Measurements from ENCODE around the gene ATOH7. TPM values are rescaled to one million over a fixed set of nuclear protein-coding genes. Genes with fewer than 3 reads are reported as not detected.

The ATOH7 gene
- total RNA-seq, 1 donor from 2014 or later: 0.23 TPM

GRCh38 chr10:68212721-68213352 is 19.1 kb downstream of the ATOH7 start:
- no peak for DNase-seq (ENCODE audit: low spot score)

DNA sequence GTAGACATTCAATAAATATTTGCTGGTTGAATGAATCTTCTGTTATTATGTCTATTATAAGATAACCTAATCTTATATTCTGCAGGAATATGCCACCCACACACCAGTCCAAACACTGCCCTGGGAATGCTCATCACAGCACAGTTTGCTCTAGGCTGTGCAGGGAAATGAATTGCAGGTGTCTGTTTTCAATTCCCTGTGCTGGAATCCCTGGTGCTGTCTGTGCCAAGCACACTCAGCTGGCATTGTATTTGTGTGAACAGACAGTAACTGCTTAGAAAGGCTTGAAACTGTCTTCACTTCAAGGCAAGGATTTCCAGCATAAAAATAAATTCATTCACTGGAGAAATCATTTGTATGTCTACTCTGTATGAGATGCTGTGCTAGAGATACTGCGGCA is 20.2 kb downstream of the ATOH7 start:
- Mint-ChIP-seq H3K4me3 (ENCODE audit: unreplicated experiment) (no peak overlapping the region), H3K9me3 (ENCODE audit: unreplicated experiment) (no peaks in the 10 kb centered on the region), H3K27ac (ENCODE audit: unreplicated experiment) (no peak overlapping the region), H3K36me3 (ENCODE audit: low read depth, unreplicated experiment) (no peaks in the 10 kb centered on the region), H3K4me1 (ENCODE audit: unreplicated experiment) (peaks cover 17% of the 10 kb centered on the region), H3K27me3 (ENCODE audit: unreplicated experiment) (no peaks in the 10 kb centered on the region)
- no peak for DNase-seq (ENCODE audit: low spot score)
- TF ChIP-seq, protein P1, sequence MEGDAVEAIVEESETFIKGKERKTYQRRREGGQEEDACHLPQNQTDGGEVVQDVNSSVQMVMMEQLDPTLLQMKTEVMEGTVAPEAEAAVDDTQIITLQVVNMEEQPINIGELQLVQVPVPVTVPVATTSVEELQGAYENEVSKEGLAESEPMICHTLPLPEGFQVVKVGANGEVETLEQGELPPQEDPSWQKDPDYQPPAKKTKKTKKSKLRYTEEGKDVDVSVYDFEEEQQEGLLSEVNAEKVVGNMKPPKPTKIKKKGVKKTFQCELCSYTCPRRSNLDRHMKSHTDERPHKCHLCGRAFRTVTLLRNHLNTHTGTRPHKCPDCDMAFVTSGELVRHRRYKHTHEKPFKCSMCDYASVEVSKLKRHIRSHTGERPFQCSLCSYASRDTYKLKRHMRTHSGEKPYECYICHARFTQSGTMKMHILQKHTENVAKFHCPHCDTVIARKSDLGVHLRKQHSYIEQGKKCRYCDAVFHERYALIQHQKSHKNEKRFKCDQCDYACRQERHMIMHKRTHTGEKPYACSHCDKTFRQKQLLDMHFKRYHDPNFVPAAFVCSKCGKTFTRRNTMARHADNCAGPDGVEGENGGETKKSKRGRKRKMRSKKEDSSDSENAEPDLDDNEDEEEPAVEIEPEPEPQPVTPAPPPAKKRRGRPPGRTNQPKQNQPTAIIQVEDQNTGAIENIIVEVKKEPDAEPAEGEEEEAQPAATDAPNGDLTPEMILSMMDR (IDR thresholded peaks at IDR 0.05; ENCODE audit: unreplicated experiment): no peak

More at GRCh38 chr10:68212721-68213352, 19.1 kb downstream of the ATOH7 start:
- peaks cover 17% of the 10 kb centered on the region for H3K4me1 Mint-ChIP-seq (ENCODE audit: unreplicated experiment)
- H3K36me3 Mint-ChIP-seq (ENCODE audit: low read depth, unreplicated experiment): no peaks in the 10 kb centered on the region
- no peak overlapping the region for H3K4me3 Mint-ChIP-seq (ENCODE audit: unreplicated experiment)
- no peak overlapping the region for H3K27ac Mint-ChIP-seq (ENCODE audit: unreplicated experiment)
- TF ChIP-seq, protein P1 (IDR thresholded peaks at IDR 0.05; ENCODE audit: unreplicated experiment): peak; percentile 80
- no peaks in the 10 kb centered on the region for H3K9me3 Mint-ChIP-seq (ENCODE audit: unreplicated experiment)
- H3K27me3 Mint-ChIP-seq (ENCODE audit: unreplicated experiment): no peaks in the 10 kb centered on the region

DNA sequence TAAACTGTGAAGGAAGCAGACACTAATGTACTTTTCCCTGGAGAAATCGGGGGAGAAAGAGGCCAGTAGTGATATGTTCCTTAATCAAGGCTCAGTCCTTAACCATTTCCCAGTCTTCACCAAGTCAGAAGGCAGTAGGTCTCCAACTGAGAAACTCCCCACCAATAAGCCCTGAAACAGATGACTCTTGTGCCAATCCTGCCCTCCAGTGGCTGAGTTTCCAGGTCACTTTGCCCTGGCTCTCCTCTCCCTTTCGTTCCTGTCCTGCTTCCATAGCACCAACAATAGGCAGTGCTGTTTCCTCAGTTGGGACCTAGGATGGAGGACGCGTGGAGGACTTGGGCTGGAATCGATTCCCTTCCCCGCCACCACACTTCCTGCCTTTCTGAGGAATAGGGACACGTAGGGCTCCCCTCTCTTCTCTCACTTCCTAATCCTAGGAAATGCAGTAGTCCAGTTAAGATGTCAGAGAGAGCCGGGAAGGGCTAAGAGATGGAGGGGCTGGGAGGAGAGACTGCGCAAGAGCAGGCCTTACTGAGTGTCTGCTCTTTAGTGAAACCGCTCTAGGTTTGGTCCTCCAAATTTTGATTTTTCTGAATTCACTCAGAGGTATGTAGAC is 23.4 kb downstream of the ATOH7 start:
- Mint-ChIP-seq H3K27me3 (ENCODE audit: unreplicated experiment) (peaks cover 3% of the 10 kb centered on the region), H3K4me3 (ENCODE audit: unreplicated experiment) (no peak overlapping the region), H3K4me1 (ENCODE audit: unreplicated experiment) (peaks cover 17% of the 10 kb centered on the region), H3K27ac (ENCODE audit: unreplicated experiment) (no peak overlapping the region), H3K9me3 (ENCODE audit: unreplicated experiment) (no peaks in the 10 kb centered on the region), H3K36me3 (ENCODE audit: low read depth, unreplicated experiment) (no peaks in the 10 kb centered on the region)
- peak; percentile 77 for DNase-seq (ENCODE audit: low spot score)
- TF ChIP-seq, protein P1 (IDR thresholded peaks at IDR 0.05; ENCODE audit: unreplicated experiment): peak; percentile 41

- H3K4me3 Mint-ChIP-seq (ENCODE audit: unreplicated experiment): no peak overlapping the region
These were observed 29.0 kb downstream of the ATOH7 start for GRCh38 chr10:68202960-68203353.

More at GRCh38 chr10:68202960-68203353, 29.0 kb downstream of the ATOH7 start:
- Mint-ChIP-seq H3K4me1 (ENCODE audit: unreplicated experiment) (no peaks in the 10 kb centered on the region), H3K27ac (ENCODE audit: unreplicated experiment) (no peak overlapping the region), H3K9me3 (ENCODE audit: unreplicated experiment) (no peaks in the 10 kb centered on the region), H3K36me3 (ENCODE audit: low read depth, unreplicated experiment) (no peaks in the 10 kb centered on the region), H3K27me3 (ENCODE audit: unreplicated experiment) (peaks cover 3% of the 10 kb centered on the region)
- DNase-seq (ENCODE audit: low spot score): no peak
- TF ChIP-seq, protein P1 (IDR thresholded peaks at IDR 0.05; ENCODE audit: unreplicated experiment): no peak

All from endothelial cell (in vitro differentiated cells).